ENCODE data around the gene LRMDA.

LRMDA gene

GRCh38 chr10:75436896-75437295 is 5.5 kb downstream of the LRMDA start:
- H3K4me3 Mint-ChIP-seq, result no peak overlapping the region

GRCh38 chr10:75437693-75438092 is 6.3 kb downstream of the LRMDA start:
- DNase-seq, result no peak
- Mint-ChIP-seq H3K36me3 (ENCODE audit: insufficient read depth) (no peaks in the 10 kb centered on the region), H3K9me3 (peaks cover 3 to 6% of the 10 kb centered on the region in 2 donors), H3K4me1 (ENCODE audit: low read depth in 2 of 2) (no peaks in the 10 kb centered on the region), H3K27ac (no peak overlapping the region), H3K4me3 (no peak overlapping the region), H3K27me3 (peaks cover 58 to 71% of the 10 kb centered on the region in 2 donors)
- ATAC-seq (replicated peaks), result no peak

More at GRCh38 chr10:75436896-75437295, 5.5 kb downstream of the LRMDA start:
- ATAC-seq (replicated peaks) (no peak), DNase-seq (no peak)
- H3K9me3 Mint-ChIP-seq, result no peaks in the 10 kb centered on the region
- H3K4me1 Mint-ChIP-seq (ENCODE audit: low read depth in 2 of 2), result peaks cover 0 to under 1% of the 10 kb centered on the region in 2 donors
- no peak overlapping the region for H3K27ac Mint-ChIP-seq
- no peaks in the 10 kb centered on the region for H3K36me3 Mint-ChIP-seq (ENCODE audit: insufficient read depth)
- peaks cover 56 to 79% of the 10 kb centered on the region in 2 donors for H3K27me3 Mint-ChIP-seq

- DNase-seq (no peak), ATAC-seq (replicated peaks) (no peak)
- peaks cover 53 to 66% of the 10 kb centered on the region in 2 donors for H3K27me3 Mint-ChIP-seq
- H3K36me3 Mint-ChIP-seq (ENCODE audit: insufficient read depth), result no peaks in the 10 kb centered on the region
- H3K27ac Mint-ChIP-seq, result no peak overlapping the region
- no peak overlapping the region for H3K4me3 Mint-ChIP-seq
- H3K9me3 Mint-ChIP-seq, result peaks cover 3 to 8% of the 10 kb centered on the region in 2 donors
- no peaks in the 10 kb centered on the region for H3K4me1 Mint-ChIP-seq (ENCODE audit: low read depth in 2 of 2)
These were observed 6.9 kb downstream of the LRMDA start for GRCh38 chr10:75438275-75438674.

- Mint-ChIP-seq H3K4me1 (ENCODE audit: low read depth in 2 of 2) (no peaks in the 10 kb centered on the region), H3K27ac (no peak overlapping the region), H3K27me3 (peaks cover 49 to 50% of the 10 kb centered on the region in 2 donors), H3K4me3 (no peak overlapping the region), H3K9me3 (peaks cover 7 to 8% of the 10 kb centered on the region in 2 donors), H3K36me3 (ENCODE audit: insufficient read depth) (no peaks in the 10 kb centered on the region)
- no peak for DNase-seq
- no peak for ATAC-seq (replicated peaks)
These were observed 8.4 kb downstream of the LRMDA start for GRCh38 chr10:75439811-75440210.

GRCh38 chr10:75440271-75440793 is 8.9 kb downstream of the LRMDA start:
- Mint-ChIP-seq H3K36me3 (ENCODE audit: insufficient read depth) (no peaks in the 10 kb centered on the region), H3K27ac (no peak overlapping the region), H3K9me3 (peaks cover 7 to 8% of the 10 kb centered on the region in 2 donors), H3K4me1 (ENCODE audit: low read depth in 2 of 2) (no peaks in the 10 kb centered on the region), H3K4me3 (no peak overlapping the region), H3K27me3 (peaks cover 45 to 49% of the 10 kb centered on the region in 2 donors)
- ATAC-seq (replicated peaks) (no peak), DNase-seq (no peak)

- no peak for DNase-seq
- H3K4me3 Mint-ChIP-seq, result no peak overlapping the region
- no peaks in the 10 kb centered on the region for H3K36me3 Mint-ChIP-seq (ENCODE audit: insufficient read depth)
- no peak for ATAC-seq (replicated peaks)
- no peaks in the 10 kb centered on the region for H3K4me1 Mint-ChIP-seq (ENCODE audit: low read depth in 2 of 2)
- H3K9me3 Mint-ChIP-seq, result peaks cover 7 to 8% of the 10 kb centered on the region in 2 donors
- H3K27me3 Mint-ChIP-seq, result peaks cover 40 to 46% of the 10 kb centered on the region in 2 donors
- no peak overlapping the region for H3K27ac Mint-ChIP-seq
These were observed 9.8 kb downstream of the LRMDA start for GRCh38 chr10:75441196-75441595.

- Mint-ChIP-seq H3K9me3 (peaks cover 7 to 8% of the 10 kb centered on the region in 2 donors), H3K27ac (no peak overlapping the region), H3K4me3 (no peak overlapping the region), H3K4me1 (ENCODE audit: low read depth in 2 of 2) (no peaks in the 10 kb centered on the region), H3K27me3 (peaks cover 38 to 42% of the 10 kb centered on the region in 2 donors), H3K36me3 (ENCODE audit: insufficient read depth) (no peaks in the 10 kb centered on the region)
- DNase-seq (no peak), ATAC-seq (replicated peaks) (no peak)
These were observed 10.3 kb downstream of the LRMDA start for GRCh38 chr10:75441682-75442081.

- H3K36me3 Mint-ChIP-seq (ENCODE audit: insufficient read depth), result no peaks in the 10 kb centered on the region
- no peak overlapping the region for H3K4me3 Mint-ChIP-seq
- no peaks in the 10 kb centered on the region for H3K4me1 Mint-ChIP-seq (ENCODE audit: low read depth in 2 of 2)
- H3K27ac Mint-ChIP-seq, result no peak overlapping the region
- no peak for DNase-seq
- H3K9me3 Mint-ChIP-seq, result peaks cover 7 to 8% of the 10 kb centered on the region in 2 donors
- peaks cover 33 to 41% of the 10 kb centered on the region in 2 donors for H3K27me3 Mint-ChIP-seq
- no peak for ATAC-seq (replicated peaks)
These were observed 11.9 kb downstream of the LRMDA start for GRCh38 chr10:75443362-75443761.

- Mint-ChIP-seq H3K4me3 (no peak overlapping the region), H3K9me3 (peaks cover 7 to 8% of the 10 kb centered on the region in 2 donors), H3K36me3 (ENCODE audit: insufficient read depth) (no peaks in the 10 kb centered on the region)
These were observed 13.5 kb downstream of the LRMDA start for GRCh38 chr10:75444781-75445386.

GRCh38 chr10:75446508-75446907 is 15.1 kb downstream of the LRMDA start:
- Mint-ChIP-seq H3K27ac (no peak overlapping the region), H3K4me1 (ENCODE audit: low read depth in 2 of 2) (no peaks in the 10 kb centered on the region), H3K27me3 (peaks cover 33 to 34% of the 10 kb centered on the region in 2 donors), H3K4me3 (no peak overlapping the region), H3K36me3 (ENCODE audit: insufficient read depth) (no peaks in the 10 kb centered on the region), H3K9me3 (peaks cover 7 to 8% of the 10 kb centered on the region in 2 donors)
- no peak for DNase-seq
- no peak for ATAC-seq (replicated peaks)

More at GRCh38 chr10:75444781-75445386, 13.5 kb downstream of the LRMDA start:
- peaks cover 29 to 34% of the 10 kb centered on the region in 2 donors for H3K27me3 Mint-ChIP-seq
- no peak overlapping the region for H3K27ac Mint-ChIP-seq
- H3K4me1 Mint-ChIP-seq (ENCODE audit: low read depth in 2 of 2), result no peaks in the 10 kb centered on the region
- no peak for ATAC-seq (replicated peaks)
- no peak for DNase-seq

- no peak overlapping the region for H3K27ac Mint-ChIP-seq
- H3K36me3 Mint-ChIP-seq (ENCODE audit: insufficient read depth), result no peaks in the 10 kb centered on the region
- H3K4me3 Mint-ChIP-seq, result no peak overlapping the region
- peaks cover 29 to 41% of the 10 kb centered on the region in 2 donors for H3K27me3 Mint-ChIP-seq
- H3K4me1 Mint-ChIP-seq (ENCODE audit: low read depth in 2 of 2), result no peaks in the 10 kb centered on the region
- H3K9me3 Mint-ChIP-seq, result peaks cover 0 to 4% of the 10 kb centered on the region in 2 donors
- DNase-seq (no peak), ATAC-seq (replicated peaks) (no peak)
These were observed 16.7 kb downstream of the LRMDA start for GRCh38 chr10:75448166-75448565.

GRCh38 chr10:75449382-75450074 is 18.1 kb downstream of the LRMDA start:
- no peaks in the 10 kb centered on the region for H3K9me3 Mint-ChIP-seq
- H3K4me3 Mint-ChIP-seq, result no peak overlapping the region
- no peaks in the 10 kb centered on the region for H3K36me3 Mint-ChIP-seq (ENCODE audit: insufficient read depth)
- H3K4me1 Mint-ChIP-seq (ENCODE audit: low read depth in 2 of 2), result no peaks in the 10 kb centered on the region
- H3K27ac Mint-ChIP-seq, result no peak overlapping the region
- no peak for ATAC-seq (replicated peaks)
- no peak for DNase-seq
- H3K27me3 Mint-ChIP-seq, result peaks cover 31 to 55% of the 10 kb centered on the region in 2 donors

GRCh38 chr10:75450075-75450445 is 18.6 kb downstream of the LRMDA start:
- no peak for ATAC-seq (replicated peaks)
- DNase-seq, result no peak
- Mint-ChIP-seq H3K36me3 (ENCODE audit: insufficient read depth) (no peaks in the 10 kb centered on the region), H3K27ac (no peak overlapping the region), H3K4me3 (no peak overlapping the region), H3K27me3 (peaks cover 31 to 60% of the 10 kb centered on the region in 2 donors), H3K9me3 (no peaks in the 10 kb centered on the region), H3K4me1 (ENCODE audit: low read depth in 2 of 2) (no peaks in the 10 kb centered on the region)
